DMS114 treated with DMSO at 0.1 percent for 48 hours (cell line): ENCODE results near the gene ZNF362.

ENCODE experiments used
- DNase-seq: peaks from one replicate; lab custom pipeline; 2025; ENCODE audit not compliant: unreplicated experiment; lab: John Stamatoyannopoulos, UW

Gene ZNF362

DNA sequence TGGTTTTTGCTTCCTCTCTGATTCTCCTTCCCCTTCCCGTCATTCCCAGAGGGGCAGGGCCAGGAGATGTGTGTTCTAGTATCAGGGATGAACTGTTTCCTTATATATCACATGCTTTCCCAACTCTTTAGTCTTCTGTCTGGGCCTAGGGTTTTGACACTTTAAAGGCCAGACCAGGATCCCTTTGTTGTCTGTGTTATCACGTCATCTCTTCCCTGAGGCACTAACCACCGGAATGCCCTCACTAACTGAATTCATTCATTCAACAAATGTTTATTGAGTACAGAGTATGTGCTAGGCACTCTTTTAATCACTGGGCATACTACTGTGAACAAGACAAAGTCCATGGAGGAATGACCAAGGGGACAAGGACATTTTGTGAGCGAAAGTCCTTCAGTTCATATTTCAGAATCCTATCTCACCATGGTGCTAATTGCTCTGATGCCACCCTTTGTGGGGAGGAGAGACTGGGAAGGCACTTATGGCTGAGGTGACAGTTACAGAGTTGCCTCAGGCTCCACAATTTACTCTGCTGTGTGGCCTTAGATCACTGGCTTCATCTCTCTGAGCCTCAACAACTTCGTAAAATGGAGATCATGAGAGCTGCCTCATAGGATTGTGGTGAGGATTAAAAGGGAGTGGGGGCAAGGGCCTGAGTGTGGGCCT is 12.0 kb upstream of the ZNF362 start:
- DNase-seq: no peak

DNA sequence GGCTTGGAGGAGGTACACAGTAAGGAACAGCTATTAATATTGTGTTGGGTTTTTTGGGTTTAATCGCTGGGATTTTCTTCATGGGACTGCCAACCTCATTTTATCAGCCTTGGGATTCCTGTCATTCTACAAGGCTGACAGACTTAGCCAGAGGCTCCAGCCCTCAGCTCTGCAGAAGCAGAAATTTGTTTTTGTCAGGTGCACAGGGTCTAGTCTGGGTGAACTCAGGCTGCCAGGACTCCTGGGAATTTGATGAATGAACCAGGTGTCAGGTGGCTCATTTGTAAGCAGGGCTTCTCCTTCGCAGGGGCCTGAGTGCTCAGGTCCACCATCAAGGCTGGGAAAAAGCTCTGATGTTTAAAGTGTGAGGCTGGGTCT is 11.5 kb upstream of the ZNF362 start:
- DNase-seq: no peak

DNA sequence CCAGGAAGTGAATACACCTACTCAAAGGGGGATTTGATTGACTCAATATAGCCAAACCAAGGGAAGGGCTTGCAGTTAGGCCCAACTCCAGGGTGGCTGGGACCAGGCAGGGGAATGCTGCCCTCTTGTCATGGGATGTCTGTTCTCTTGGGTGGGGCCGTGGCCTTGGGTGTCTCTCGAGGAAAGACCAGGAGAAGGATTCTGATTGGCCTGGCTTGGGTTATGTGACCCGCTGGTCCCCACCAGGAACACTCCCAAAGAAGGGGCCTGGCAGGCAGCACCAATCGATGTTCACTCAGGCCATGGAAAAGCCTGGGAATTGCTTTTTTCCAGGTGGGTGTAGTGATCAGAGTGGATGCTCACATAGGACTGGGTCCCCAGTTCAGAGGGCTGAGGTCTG is 10.1 kb upstream of the ZNF362 start:
- DNase-seq: no peak

DNA sequence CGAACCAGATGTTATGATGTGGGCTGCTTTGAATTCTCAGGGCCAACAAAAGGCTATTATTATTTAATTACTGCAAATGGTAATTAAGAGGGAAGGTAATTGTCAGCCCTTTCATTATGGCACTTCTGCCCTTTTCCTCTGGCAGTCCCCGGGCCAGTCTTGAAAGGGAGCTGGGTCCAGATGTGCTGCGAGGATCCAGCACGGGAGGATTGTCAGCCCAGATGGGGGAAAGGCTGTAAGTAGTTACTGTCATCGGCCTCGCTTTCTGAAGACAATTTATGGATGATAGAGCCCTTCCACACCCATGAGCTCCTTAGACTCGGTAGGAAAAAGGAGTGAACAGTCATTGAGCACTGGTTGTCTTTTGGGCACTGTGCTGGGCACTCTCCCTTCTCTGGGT is 8.7 kb upstream of the ZNF362 start:
- DNase-seq: no peak

DNA sequence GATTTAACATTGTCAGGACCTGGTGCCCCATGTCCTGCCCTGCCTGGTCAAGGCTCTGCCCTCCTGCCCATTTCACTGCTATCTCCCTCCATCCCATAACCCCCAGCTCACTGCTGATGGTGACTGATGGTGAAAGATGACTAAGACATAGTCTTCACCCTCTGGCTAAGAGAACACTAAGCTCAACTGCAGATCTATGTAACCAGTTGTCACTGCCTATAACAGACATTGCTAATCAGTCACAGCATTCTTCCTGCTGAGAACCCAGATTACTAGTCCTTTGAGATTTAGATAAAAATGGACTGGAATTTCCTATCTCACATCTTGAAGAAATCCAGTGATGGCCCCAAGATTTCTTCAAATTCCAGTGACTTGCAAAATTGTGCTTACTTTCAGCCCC is 8.0 kb upstream of the ZNF362 start:
- no peak for DNase-seq

DNA sequence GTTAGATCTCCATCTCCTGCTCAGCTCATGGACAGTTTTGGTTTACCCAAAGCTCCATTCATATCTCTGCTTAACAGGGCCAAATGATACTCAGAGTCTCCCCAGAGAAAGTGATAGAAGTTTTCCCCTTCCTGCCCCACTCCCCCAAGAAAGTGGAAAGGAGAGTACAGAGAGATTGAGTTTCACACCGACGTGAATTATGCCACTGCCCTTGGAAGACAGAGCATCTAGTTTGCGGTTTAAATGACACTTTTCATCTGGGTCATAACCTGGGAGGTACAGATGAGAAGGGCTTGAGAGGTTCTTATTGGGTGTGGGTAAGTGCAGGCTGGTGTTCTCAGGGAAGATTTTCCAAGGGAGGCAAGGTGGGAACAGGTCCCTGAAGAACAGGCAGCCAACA is 6.9 kb upstream of the ZNF362 start:
- DNase-seq: no peak

DNA sequence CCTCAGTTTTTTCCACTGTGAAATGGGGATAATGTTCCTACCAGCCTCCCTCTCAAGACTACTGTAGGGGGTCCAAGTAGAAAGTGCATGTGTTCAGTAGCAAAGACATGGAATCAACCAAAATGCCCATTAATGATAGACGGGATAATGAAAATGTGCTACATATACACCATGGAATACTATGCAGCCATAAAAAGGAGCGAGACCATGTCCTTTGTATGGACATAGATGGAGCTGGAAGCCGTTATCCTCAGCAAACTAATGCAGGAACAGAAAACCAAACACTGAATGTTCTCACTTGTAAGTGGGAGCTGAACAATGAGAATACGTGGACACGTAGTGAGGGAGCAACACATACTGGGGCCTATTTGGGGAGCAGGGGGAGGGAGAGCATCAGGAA is 6.1 kb upstream of the ZNF362 start:
- DNase-seq: no peak

DNA sequence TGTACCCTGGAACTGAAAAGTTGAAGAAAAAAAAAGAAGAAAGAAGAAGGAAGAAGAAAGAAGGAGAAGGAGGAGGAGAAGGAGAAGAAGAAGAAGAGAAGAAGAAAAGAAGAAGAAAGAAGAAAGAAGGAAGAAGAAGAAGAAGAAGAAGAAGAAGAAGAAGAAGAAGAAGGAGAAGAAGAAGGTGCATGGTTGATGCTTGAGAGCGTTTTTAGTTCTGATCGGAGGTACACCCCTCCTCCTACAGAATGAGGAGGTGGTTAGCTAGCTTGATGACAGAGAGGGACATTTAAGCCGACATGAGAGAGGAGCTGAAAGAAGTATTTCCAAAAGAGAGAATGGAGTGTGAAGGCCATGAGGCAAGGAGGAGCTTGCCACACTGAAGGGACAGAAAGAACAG is 5.6 kb upstream of the ZNF362 start:
- no peak for DNase-seq

DNA sequence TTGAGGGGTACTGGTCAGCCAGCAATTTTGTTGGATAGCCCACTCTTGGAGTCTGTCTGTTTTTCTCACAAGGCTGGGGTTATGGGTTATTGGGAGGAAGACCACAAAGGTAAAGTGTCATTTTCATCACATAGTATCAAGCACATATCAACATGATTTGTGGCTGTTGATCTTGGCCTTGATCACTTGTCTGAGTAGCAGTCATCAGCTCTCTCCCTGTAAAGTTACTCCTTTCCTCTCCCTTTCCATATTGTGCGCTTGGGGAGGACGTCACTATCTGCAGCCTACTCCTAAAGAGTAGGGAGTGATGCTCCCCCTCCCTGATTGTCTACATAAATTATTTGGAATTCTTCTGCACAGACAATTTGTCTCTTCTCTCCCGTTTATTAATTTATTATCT is 1.8 kb upstream of the ZNF362 start:
- DNase-seq: no peak

DNA sequence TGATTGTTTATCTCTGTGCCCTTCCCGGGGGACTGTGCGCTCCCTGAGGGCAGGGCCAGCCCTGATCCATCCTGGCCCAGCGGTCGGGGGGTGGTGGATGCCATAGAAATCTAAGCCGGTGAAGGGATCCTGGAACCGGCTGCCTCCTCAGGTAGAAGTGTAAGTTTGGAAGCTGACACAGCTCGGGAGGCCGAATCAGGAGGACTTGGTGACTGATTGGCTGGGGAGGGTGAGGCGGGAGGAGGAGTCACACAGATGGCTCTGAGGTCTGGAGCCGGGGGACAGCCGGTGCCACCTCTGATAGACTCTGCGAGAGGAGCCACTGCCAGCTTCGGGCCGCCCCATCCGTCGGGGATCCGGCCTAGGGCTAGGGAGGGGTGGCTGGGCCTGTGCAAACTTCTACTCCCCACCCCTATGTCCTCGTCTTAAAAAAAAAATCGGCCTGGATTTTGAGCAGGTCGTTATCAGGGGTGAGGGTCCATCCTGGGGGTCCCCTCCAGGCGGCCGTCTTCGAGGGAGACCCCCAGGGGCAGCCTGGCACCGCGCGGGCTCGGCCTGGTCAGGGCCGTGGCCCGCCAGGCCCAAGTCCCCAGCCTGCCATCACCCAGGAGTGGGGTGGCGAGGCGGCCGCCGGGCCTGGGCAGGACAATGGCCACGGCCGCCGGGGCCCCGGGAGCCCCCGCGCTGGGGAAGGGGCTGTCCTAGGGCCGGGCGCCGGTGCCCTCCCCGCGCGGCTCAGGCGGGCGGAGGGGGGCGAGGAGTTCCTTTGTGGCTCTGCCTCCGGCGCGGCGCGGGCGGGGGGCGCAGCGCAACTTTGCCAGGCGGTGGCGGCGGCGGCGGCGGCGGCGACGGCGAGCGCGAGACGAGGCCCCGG is 708 bp upstream of the ZNF362 start:
- DNase-seq: peak; percentile 51

DNA sequence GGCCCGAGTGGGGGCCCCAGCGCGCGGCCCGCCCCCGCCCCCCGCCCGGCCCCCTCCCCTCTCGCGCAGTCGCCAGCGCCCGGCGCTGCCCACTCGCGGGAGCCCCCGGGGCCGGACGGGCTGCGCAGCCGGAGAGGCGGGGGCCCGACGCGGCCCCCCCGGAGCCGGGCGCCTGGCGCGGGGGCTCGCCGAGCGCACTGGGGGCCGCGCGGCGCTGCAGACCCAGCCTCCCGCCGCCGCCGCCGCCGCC is 146 bp upstream of the ZNF362 start:
- no peak for DNase-seq

DNA sequence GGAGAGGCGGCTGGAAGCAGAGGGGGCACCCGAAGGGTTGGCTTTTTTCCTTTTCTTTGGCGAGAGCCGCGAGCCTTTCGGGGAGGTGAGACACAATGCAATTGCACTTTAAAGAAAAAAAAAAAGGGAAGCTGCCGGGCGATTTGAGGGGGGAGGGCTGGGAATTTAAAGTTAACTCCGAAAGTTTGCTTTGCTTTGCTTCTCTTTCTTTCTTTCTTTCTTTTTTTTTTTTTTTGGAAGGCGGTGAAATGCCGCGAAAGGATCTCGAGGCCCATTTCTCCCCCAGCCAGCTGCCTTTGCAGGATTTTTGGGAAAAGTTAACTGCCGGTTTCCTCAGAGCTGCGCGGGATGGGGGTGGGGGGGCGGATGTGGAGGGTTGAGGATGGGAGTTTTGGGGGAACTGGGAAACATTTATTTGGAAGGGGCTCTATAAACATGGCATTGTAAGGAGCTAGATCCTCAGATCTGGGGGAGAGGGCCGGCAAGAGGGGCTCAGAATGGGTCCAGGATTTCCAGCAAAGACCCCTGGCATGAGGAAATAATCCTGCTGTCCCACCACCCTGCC is 997 bp downstream of the ZNF362 start:
- no peak for DNase-seq

DNA sequence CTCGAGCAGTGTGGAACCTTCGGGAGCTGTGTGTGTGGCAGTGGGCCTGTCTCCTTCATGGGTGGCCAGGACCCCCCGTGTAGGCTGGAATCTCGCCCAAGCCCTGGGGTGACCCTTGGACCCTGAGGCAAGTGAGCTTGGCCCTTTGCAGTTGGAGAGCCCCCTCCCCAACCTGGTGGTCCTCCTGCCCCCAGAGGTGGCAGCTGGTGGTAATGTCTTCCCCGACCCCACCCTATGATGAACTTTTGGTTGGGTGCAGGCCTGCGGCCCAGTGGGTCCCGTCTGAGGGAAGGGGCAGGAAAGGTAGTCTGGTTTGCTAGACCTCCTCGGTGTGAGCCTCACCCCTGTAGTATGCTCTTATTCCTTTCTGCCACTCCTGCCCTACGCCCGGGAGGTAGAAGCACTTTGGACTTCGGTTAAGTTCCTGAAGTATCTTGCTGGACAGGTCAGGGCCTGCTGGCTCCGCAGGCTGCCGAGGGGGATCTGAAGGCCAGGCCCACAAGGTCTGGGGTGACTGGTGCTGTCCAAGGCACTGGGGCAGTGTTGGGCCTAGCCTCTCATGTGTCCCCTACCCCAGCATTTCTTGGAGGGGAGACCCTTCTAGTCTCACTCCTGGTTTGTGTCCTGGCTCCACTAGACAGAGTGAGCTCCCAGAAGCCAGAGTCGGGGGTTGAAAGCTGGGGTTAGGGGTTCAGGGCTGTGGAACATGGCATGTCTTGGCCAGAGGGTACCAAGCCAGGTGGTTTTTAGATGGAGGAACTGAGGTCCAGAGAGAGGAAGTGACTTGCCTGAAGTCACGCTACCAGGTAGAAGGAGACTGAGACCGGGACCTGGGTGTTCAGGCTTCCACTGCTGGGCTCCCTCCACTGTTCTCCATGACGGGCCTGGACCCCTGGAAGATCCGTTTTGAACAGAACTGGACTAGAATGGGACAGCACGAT is 1.8 kb downstream of the ZNF362 start:
- no peak for DNase-seq

DNA sequence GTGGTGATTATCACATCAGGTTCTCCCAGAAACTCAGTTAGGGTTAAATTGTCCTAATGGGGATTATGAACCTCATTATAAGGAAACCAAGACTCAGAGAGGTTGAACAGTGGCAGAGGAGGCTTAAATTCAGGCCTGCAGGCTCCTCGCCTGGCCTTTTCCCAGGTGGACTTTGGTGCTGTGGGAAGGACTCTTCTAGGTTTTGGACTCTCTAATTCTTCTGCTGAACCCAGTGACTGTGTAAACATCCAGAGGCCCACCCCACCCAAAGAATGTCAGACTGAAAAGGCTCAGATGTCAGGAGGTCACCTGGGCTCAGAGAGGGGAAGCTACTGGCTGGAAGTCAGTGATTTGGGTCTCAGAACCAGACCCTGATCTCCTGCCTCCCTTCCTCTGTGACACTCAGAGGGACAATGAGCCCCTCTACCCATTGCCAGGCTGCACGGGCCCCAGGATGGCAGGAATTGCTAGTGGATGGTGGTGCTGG is 2.5 kb downstream of the ZNF362 start:
- no peak for DNase-seq

DNA sequence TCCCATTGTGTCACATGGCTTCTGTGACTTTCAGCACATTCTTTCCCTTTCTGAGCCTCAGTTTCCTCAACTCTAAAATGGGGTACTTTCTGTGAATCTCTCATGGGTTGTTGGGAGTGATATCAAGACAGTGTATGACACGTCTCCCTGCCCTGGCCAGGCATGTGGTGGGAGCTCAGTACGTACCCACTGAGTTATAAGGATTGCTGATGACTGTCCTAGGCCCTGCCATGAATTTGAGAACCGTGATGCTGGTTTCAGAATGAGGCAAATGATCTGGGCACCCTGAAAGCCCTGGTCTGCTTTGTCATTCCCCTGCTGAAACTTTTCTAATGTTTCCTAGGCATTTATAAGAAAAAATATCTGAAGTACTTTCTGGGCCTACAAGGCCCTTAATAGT is 3.6 kb downstream of the ZNF362 start:
- no peak for DNase-seq

DNA sequence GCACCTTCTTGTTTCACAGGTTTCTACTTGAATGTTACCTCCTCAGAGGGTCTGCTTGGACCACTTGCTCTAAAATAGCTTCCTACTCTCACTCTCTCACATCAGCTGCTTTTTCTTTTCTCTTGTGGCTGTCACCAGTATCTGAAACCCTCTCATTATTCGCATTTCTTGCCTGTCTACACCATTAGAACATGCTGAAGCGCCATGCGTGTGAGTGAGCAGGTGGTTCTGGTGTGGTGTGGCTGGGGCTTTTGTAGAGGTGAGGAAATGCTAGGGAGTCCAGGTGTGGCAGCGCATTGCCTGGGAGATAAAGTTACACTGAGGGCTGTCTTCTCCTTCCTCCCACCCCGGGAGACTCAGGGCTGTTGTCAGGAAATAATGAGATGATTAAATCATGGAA is 4.1 kb downstream of the ZNF362 start:
- no peak for DNase-seq

DNA sequence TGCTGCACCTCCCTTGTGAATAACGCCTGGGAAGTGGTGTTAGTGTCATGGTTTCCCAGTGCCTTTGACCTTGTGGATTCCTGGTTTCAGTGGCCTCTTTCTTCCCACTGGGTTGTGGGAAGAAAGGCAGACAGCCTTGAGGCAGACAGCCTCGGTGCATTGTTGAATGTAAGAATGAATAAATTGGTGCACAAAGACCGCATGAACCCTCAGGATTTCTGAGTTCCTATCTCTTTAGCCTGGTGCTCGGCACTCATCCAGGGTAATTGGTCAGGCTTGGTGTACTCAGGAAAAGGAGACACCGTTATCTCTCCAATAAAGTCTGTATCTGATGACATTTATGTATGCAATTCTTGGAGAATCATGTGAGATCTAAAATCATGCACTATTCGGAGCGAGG is 5.1 kb downstream of the ZNF362 start:
- no peak for DNase-seq

DNA sequence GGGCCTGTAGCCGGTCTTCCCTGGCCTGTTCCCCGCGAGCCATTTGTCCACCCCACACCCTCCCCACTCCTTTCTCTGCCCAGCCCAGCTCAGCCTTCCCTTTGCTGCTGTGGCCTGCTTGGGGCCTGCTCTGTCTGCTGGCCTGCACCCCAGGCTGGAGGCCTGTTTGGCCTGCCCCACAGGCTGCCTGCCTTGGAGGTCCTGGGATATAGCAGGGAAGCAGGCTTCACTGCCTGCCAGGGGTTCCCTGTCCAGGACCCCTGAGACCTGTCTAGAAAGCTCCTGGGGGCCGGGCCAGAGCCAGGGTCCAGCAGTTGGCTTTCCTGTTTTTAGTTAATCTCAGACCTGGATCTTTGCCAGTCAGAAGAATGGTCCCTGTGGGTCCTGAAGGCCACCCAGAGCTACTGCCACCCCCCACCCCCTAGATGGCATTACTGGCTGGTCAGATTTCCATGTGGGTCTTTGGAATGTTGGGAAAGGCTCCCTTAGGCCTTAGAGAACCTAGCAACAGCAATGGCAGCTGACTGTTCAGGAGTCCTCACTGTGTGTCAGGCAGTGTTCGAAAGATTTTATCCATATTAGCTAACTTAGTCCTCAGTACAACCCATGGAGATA is 7.7 kb downstream of the ZNF362 start:
- no peak for DNase-seq

DNA sequence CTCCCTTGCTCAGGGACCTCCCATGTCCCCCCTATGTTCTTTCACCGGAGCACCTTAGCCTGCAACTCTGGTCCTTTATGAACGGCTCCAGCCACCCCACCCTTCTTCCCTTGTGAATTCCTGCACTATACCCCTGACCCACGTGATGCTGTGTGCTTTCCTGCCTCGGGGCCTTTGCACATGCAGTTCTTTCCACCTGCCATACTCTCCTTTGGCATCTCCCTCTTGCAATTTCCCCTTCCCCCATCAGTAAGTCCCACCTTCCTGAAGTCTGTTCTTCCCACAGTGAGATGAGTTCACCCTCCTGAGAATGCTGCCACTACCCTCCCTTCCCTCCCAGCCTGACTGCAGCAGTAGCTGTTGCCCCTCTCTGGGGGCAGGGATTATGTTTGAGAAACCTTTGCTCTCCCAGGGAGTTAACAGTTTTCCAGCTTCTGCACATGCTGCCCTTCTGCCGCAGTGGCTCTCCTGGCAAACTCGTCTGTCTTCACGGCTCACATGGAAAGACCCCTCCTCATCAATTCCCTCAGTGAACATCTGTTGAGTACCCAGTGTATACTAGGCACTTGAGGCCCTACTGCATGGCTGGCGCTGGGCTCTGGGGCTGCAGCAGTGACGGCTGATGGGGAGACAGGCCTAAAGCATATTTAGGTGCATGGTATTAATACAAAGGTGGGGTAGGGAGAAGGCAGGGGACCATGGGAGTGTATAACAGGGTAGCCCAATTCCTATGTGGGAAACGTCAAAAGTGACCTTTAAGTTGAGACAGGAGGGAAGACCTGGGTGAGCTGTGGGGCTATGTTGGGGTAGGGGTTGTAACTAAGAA is 9.7 kb downstream of the ZNF362 start:
- no peak for DNase-seq

DNA sequence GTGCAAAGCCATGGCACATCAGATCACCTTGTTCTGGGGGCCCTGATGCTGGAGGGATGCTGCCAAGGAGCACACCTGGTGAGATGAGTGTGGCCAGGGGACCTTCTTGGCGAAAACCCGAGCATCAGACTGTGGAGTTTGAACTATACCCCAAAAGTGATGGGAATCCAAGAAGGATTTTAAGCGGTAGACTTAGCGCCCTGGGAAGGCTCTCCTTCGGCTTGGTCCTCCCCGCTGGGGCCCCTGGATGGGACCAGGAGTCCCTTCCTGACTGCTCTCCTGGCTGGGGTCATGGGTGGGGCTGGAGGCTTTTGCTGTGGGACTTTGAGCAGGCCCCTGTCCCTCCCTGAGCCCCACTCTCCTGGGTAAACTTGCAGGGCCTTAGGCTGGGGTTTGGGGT is 10.5 kb downstream of the ZNF362 start:
- DNase-seq: no peak
